ENCODE results near the gene TPM3. TPM values are rescaled to one million over a fixed set of nuclear protein-coding genes. Genes with fewer than 3 reads are reported as not detected.
A peak's percentile ranks its signal among the peaks of the same experiment; 100 is the strongest.
"Not testable (repeated sequence)": the region's sequence is repeated elsewhere in the genome, so short reads cannot be mapped to it uniquely, and the experiment has no call there.

TPM3 gene
- total RNA-seq, 1 experiment from 2014 or later, result 545 TPM

DNA sequence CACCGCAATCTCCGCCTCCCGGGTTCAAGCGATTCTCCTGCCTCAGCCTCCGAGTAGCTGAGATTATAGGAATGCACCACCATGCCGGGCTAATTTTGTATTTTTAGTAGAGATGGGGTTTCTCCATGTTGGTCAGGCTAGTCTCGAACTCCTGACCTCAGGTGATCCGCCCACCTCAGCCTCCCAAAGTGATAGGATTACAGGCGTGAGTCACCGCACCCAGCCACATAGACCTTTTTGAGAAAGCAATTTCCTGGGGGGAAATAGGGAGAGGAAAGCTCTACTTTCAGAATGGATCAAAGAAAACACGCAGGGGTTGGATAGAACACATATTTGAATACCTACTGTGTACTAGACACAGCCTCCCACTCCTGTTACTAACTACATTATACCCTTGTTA is 13.9 kb upstream of the TPM3 start:
- H3K4me1 ChIP-seq (ENCODE audit: control insufficient read depth, insufficient read depth, low read length); BruUV-seq (replicated peaks); intact Hi-C loops (cut with micrococcal nuclease; ENCODE audit: unreplicated experiment); H3K27ac ChIP-seq (ENCODE audit: low read length); POLR2A ChIA-PET; H3K27me3 ChIP-seq (ENCODE audit: control insufficient read depth, insufficient read depth, low read length); DNase-seq (ENCODE audit: low read depth, low spot score); in situ Hi-C loops (cut with HindIII; ENCODE audit: low pct_unique_long_range_greater_than_20kb, low sequenced_read_pairs); ATAC-seq; CTCF ChIA-PET; H3K9me3 ChIP-seq (ENCODE audit: control insufficient read depth, insufficient read depth, low read depth, low read length); H3K4me3 ChIP-seq (ENCODE audit: low read depth in 2 of 2, low read length in 2 of 2); H3K36me3 ChIP-seq (ENCODE audit: control insufficient read depth, insufficient read depth, low read length): not testable (repeated sequence)

DNA sequence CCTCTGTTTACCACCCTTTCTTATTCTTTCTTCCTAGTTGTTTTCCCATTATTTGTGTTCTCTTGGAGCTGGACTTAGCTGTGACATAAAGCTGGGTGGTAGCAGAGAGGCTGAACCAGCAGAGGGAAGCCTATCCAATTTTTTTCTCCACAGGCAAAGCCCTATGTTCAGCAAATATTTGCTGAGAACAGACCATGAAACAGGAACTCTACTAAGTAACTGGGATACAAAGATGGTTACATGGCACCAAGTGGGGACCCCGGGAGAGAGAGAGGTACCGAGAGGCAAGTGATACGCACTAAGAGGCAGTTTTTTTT is 7.6 kb upstream of the TPM3 start:
- CTCF ChIA-PET, result interaction anchor here (0.6 to 2.7 kb wide), 3 partner anchors 31 to 670 kb away, joined by 3 to 8 read pairs (median 3); no protein-coding TSS in a partner anchor
- BruUV-seq (replicated peaks), result no TSS peak
- Histone ChIP-seq H3K36me3 (ENCODE audit: control insufficient read depth, insufficient read depth, low read length) (no peaks in the 10 kb centered on the region), H3K4me3 (ENCODE audit: low read depth in 2 of 2, low read length in 2 of 2) (no peak overlapping the region; a peak in 1 of 4 replicates), H3K9me3 (ENCODE audit: control insufficient read depth, insufficient read depth, low read depth, low read length) (no peaks in the 10 kb centered on the region), H3K27ac (ENCODE audit: low read length) (no peak overlapping the region), H3K27me3 (ENCODE audit: control insufficient read depth, insufficient read depth, low read length) (no peaks in the 10 kb centered on the region), H3K4me1 (ENCODE audit: control insufficient read depth, insufficient read depth, low read length) (0 out of 2 replicates have a peak, but pooled peaks cover 2% of the 10 kb centered on the region)
- DNase-seq (ENCODE audit: low read depth, low spot score), result no peak
- intact Hi-C loops (cut with micrococcal nuclease; ENCODE audit: unreplicated experiment) (loop anchor here (1.0 to 10.0 kb wide), 2 partner anchors 73 to 135 kb away; partner anchors contain the start of gene HAX1), in situ Hi-C loops (cut with HindIII; ENCODE audit: low pct_unique_long_range_greater_than_20kb, low sequenced_read_pairs) (no loop called here)
- ATAC-seq, result peak; percentile 70
- POLR2A ChIA-PET, result no interaction called here
- TF ChIP-seq, protein P1, sequence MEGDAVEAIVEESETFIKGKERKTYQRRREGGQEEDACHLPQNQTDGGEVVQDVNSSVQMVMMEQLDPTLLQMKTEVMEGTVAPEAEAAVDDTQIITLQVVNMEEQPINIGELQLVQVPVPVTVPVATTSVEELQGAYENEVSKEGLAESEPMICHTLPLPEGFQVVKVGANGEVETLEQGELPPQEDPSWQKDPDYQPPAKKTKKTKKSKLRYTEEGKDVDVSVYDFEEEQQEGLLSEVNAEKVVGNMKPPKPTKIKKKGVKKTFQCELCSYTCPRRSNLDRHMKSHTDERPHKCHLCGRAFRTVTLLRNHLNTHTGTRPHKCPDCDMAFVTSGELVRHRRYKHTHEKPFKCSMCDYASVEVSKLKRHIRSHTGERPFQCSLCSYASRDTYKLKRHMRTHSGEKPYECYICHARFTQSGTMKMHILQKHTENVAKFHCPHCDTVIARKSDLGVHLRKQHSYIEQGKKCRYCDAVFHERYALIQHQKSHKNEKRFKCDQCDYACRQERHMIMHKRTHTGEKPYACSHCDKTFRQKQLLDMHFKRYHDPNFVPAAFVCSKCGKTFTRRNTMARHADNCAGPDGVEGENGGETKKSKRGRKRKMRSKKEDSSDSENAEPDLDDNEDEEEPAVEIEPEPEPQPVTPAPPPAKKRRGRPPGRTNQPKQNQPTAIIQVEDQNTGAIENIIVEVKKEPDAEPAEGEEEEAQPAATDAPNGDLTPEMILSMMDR (IDR thresholded peaks at IDR 0.05), result no peak
- TF ChIP-seq TCF7L2 (IDR thresholded peaks at IDR 0.05; ENCODE audit: low read depth, low read length) (no peak), POLR2AphosphoS5 (IDR thresholded peaks at IDR 0.05; ENCODE audit: low read depth, low read length) (no peak), SIN3A (IDR thresholded peaks at IDR 0.05; ENCODE audit: borderline replicate concordance, insufficient read depth, low read depth, low read length) (no peak)
- TF ChIP-seq, protein P2, sequence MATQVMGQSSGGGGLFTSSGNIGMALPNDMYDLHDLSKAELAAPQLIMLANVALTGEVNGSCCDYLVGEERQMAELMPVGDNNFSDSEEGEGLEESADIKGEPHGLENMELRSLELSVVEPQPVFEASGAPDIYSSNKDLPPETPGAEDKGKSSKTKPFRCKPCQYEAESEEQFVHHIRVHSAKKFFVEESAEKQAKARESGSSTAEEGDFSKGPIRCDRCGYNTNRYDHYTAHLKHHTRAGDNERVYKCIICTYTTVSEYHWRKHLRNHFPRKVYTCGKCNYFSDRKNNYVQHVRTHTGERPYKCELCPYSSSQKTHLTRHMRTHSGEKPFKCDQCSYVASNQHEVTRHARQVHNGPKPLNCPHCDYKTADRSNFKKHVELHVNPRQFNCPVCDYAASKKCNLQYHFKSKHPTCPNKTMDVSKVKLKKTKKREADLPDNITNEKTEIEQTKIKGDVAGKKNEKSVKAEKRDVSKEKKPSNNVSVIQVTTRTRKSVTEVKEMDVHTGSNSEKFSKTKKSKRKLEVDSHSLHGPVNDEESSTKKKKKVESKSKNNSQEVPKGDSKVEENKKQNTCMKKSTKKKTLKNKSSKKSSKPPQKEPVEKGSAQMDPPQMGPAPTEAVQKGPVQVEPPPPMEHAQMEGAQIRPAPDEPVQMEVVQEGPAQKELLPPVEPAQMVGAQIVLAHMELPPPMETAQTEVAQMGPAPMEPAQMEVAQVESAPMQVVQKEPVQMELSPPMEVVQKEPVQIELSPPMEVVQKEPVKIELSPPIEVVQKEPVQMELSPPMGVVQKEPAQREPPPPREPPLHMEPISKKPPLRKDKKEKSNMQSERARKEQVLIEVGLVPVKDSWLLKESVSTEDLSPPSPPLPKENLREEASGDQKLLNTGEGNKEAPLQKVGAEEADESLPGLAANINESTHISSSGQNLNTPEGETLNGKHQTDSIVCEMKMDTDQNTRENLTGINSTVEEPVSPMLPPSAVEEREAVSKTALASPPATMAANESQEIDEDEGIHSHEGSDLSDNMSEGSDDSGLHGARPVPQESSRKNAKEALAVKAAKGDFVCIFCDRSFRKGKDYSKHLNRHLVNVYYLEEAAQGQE (IDR thresholded peaks at IDR 0.05; ENCODE audit: insufficient read depth in 1 of 2, low read depth in 2 of 2, low read length in 1 of 2), result no peak

DNA sequence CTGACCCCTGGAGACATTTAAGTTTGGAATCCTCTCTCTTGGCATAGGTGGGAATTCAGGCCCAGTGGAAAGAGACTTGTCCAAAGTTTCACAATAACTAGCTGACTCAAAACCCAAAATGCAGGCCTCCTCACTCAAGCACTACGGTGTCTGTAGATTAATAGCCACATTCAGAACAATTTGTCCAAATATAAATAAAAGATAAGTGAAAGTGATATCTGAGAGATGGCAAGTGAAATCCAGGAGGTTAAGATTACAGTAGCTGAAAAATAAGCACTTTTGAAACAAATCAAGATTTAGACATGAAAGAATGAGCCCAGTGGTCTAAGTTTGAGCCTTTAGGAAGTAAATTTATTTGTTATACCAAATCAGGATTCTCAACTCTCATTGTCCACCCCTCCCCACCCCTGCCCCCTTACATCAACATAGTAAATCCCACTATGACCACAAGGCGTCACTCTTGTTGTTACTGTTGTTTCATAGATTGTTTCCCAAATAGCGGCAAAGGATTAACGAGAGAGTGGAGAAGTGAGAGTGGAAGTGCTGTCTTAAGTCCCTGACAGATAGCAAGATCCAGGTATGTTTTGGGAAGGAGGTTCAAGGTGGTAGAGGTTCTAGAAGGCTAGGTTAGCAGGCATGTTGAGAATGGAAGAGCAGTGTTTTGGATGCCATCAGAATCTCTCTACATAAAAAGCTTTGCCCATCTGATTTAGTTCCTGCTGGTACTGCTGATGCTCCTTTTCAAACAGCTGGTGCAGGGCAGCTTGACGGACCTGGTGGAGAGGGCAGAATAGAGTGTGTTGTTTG is 7.1 kb upstream of the TPM3 start:
- Histone ChIP-seq H3K36me3 (ENCODE audit: control insufficient read depth, insufficient read depth, low read length) (no peaks in the 10 kb centered on the region), H3K4me1 (ENCODE audit: control insufficient read depth, insufficient read depth, low read length) (0 out of 2 replicates have a peak, but pooled peaks cover 2% of the 10 kb centered on the region), H3K9me3 (ENCODE audit: control insufficient read depth, insufficient read depth, low read depth, low read length) (no peaks in the 10 kb centered on the region), H3K27ac (ENCODE audit: low read length) (no peak overlapping the region), H3K27me3 (ENCODE audit: control insufficient read depth, insufficient read depth, low read length) (no peaks in the 10 kb centered on the region), H3K4me3 (ENCODE audit: low read depth in 2 of 2, low read length in 2 of 2) (peak overlapping the region in 1 of 2 experiments; percentile 13; a peak in 1 of 4 replicates)
- ChIA-PET CTCF (interaction anchor here (0.6 to 2.7 kb wide), 3 partner anchors 31 to 671 kb away, joined by 3 to 8 read pairs (median 3); no protein-coding TSS in a partner anchor), POLR2A (no interaction called here)
- BruUV-seq (replicated peaks), result no TSS peak
- ATAC-seq (peak; percentile 87), DNase-seq (ENCODE audit: low read depth, low spot score) (no peak)
- intact Hi-C loops (cut with micrococcal nuclease; ENCODE audit: unreplicated experiment) (loop anchor here (1.0 to 10.0 kb wide), 2 partner anchors 73 to 136 kb away; partner anchors contain the start of gene HAX1), in situ Hi-C loops (cut with HindIII; ENCODE audit: low pct_unique_long_range_greater_than_20kb, low sequenced_read_pairs) (no loop called here)
- TF ChIP-seq, protein P1 (IDR thresholded peaks at IDR 0.05), result peak; percentile 80
- no peak for TF ChIP-seq SIN3A (IDR thresholded peaks at IDR 0.05; ENCODE audit: borderline replicate concordance, insufficient read depth, low read depth, low read length)
